Fibroblast of lung (primary cell): ENCODE measurements around the gene CRCP. TPM values are rescaled to one million over a fixed set of nuclear protein-coding genes. Genes with fewer than 3 reads are reported as not detected.
A peak's percentile ranks its signal among the peaks of the same experiment; 100 is the strongest.

Source experiments
- DNase-seq, 2 donors: peaks; one replicate each; pipeline versions ENCODE4 v3.0.0 to v3.0.0-alpha.2; 2010; ENCODE audit warnings: low read depth in 2 of 2
- H2AFZ ChIP-seq: 2 replicates; pipeline ENCODE4 v1.5.1; 2012; ENCODE audit warnings: low read length, control low read depth, inconsistent platforms
- H3K27ac ChIP-seq: 2 replicates; pipeline ENCODE4 v1.5.1; 2011; ENCODE audit warnings: low read length, control low read depth; ENCODE audit not compliant: insufficient read depth
- H3K27me3 ChIP-seq: 2 replicates; pipeline ENCODE4 v1.5.1; 2011; ENCODE audit warnings: mild to moderate bottlenecking, low read length; ENCODE audit not compliant: control insufficient read depth, insufficient read depth
- H3K36me3 ChIP-seq: 2 replicates; pipeline ENCODE4 v1.5.1; 2011; ENCODE audit warnings: low read length; ENCODE audit not compliant: control insufficient read depth, insufficient read depth
- H3K4me1 ChIP-seq: 2 replicates; pipeline ENCODE4 v1.5.1; 2011; ENCODE audit warnings: low read length; ENCODE audit not compliant: control insufficient read depth, insufficient read depth; ENCODE audit errors: extremely low read depth
- H3K4me2 ChIP-seq: 2 replicates; pipeline ENCODE4 v1.5.1; 2011; ENCODE audit warnings: low read length, control low read depth; ENCODE audit not compliant: insufficient read depth; ENCODE audit errors: extremely low read depth
- H3K4me3 ChIP-seq, 4 experiments: fragments of 200-600 bp in 1 of 4; sonication (generic) in 1 of 4; replicated peaks in 1 of 4; 2 replicates each; pipeline ENCODE4 v1.5.1; 2011 to 2016; ENCODE audit warnings: low read length in 4 of 4, low read depth in 3 of 4, mild to moderate bottlenecking in 3 of 4, control low read depth in 2 of 4, inconsistent platforms in 1 of 4, mixed read lengths in 1 of 4; ENCODE audit not compliant: insufficient read depth in 1 of 4; ENCODE audit errors: control extremely low read depth in 1 of 4
- H3K79me2 ChIP-seq: 2 replicates; pipeline ENCODE4 v1.5.1; 2012; ENCODE audit warnings: mild to moderate bottlenecking, low read length, inconsistent platforms; ENCODE audit not compliant: control insufficient read depth, insufficient read depth
- H3K9ac ChIP-seq: 2 replicates; pipeline ENCODE4 v1.5.1; 2011; ENCODE audit warnings: mild to moderate bottlenecking, low read length, control low read depth; ENCODE audit not compliant: insufficient read depth
- H3K9me3 ChIP-seq: 2 replicates; pipeline ENCODE4 v1.5.1; 2012; ENCODE audit warnings: low read depth, low read length; ENCODE audit not compliant: control insufficient read depth, insufficient read depth
- H4K20me1 ChIP-seq: 2 replicates; pipeline ENCODE4 v1.5.1; 2011; ENCODE audit warnings: low read length; ENCODE audit not compliant: control insufficient read depth, insufficient read depth; ENCODE audit errors: extremely low read depth
- EZH2 ChIP-seq: IDR thresholded peaks from 2 replicates; pipeline ENCODE4 v1.5.1; 2012; ENCODE audit warnings: low read length, control low read depth, mild to moderate bottlenecking; ENCODE audit errors: missing control alignments
- polyA plus RNA-seq, 2 donors: library from polyadenylated mRNA; depleted of rRNA in 1 of 2; stranded (reverse) in 1 of 2; unstranded in 1 of 2; fragments of >200 nt; gene quantifications; 2 replicates each; pipeline ENCODE4 v1.2.1, GENCODE V29; 2011 to 2012; ENCODE audit warnings: missing spikeins in 1 of 2
- total RNA-seq: library from RNA; depleted of rRNA; stranded (reverse); fragments of >200 nt; gene quantifications from 2 replicates; pipeline ENCODE4 v1.2.1, GENCODE V29; 2014
- TF ChIP-seq, protein P1 (sequence below), 2 donors: IDR thresholded peaks in 1 of 2; conservative IDR thresholded peaks in 1 of 2; 1 replicate in 1 of 2; 2 replicates in 1 of 2; pipeline ENCODE4 v1.5.1; 2011 to 2012; ENCODE audit warnings: low read length in 2 of 2, control low read depth in 1 of 2, inconsistent platforms in 1 of 2, low read depth in 1 of 2, mild to moderate bottlenecking in 1 of 2

CRCP gene
- total and polyA plus RNA-seq, 2 donors (not counting 1 experiment from before 2014, with no cell fraction given), result 34.9 to 38.3 TPM

DNA sequence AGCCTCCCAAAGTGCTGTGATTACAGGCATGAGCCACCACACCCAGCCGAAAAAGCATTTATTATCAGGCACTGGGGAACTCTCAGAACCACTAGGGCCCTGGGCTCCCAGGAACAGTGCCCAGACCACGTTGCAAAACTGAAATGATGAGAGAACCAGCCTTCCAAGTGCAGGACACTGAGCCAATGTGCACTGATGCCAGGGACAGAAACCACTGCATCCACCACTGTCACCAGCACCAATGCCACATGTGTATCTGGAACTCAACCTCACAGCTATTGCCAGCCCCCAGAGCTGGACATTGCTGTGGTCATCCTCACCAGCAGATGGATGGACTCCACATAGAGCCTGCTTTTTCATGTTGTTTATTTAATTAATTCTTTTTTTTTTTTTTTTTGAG is 62.3 kb downstream of the CRCP start:
- DNase-seq, result peak in 1 of 2 donors; percentile 16
- TF ChIP-seq, protein P1, sequence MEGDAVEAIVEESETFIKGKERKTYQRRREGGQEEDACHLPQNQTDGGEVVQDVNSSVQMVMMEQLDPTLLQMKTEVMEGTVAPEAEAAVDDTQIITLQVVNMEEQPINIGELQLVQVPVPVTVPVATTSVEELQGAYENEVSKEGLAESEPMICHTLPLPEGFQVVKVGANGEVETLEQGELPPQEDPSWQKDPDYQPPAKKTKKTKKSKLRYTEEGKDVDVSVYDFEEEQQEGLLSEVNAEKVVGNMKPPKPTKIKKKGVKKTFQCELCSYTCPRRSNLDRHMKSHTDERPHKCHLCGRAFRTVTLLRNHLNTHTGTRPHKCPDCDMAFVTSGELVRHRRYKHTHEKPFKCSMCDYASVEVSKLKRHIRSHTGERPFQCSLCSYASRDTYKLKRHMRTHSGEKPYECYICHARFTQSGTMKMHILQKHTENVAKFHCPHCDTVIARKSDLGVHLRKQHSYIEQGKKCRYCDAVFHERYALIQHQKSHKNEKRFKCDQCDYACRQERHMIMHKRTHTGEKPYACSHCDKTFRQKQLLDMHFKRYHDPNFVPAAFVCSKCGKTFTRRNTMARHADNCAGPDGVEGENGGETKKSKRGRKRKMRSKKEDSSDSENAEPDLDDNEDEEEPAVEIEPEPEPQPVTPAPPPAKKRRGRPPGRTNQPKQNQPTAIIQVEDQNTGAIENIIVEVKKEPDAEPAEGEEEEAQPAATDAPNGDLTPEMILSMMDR (conservative IDR thresholded peaks at IDR 0.05 in 1 of 2, IDR thresholded peaks at IDR 0.05 in 1 of 2; ENCODE audit: low read depth in 1 of 2, low read length in 2 of 2), result peak in 1 of 2 donors; percentile 2
- TF ChIP-seq EZH2, result no peak

DNA sequence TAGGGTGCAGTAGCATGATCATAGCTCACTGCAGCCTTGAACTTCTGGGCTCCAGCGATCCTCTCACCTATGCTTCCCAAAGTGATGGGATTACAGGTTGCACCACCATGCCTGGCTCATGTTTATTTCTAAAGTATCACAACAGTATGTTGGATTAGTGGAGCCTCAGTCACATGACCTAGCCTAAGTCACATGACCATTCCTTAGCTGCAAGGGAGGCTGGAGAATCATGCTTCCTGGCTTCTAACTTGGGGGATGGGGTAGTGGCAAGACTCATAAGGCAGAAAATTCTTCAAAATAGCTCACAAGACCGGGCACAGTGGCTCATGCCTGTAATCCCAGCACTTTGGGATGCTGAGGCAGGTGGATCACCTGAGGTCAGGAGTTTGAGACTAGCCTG is 63.6 kb downstream of the CRCP start:
- no peak overlapping the region for H3K27ac ChIP-seq
- TF ChIP-seq, protein P1 (conservative IDR thresholded peaks at IDR 0.05 in 1 of 2, IDR thresholded peaks at IDR 0.05 in 1 of 2; ENCODE audit: low read depth in 1 of 2, low read length in 2 of 2), result no peak
- TF ChIP-seq EZH2, result no peak
- no peak for DNase-seq
- no peaks in the 10 kb centered on the region for H3K9me3 ChIP-seq
- H3K4me2 ChIP-seq, result no peak overlapping the region
- no peaks in the 10 kb centered on the region for H3K27me3 ChIP-seq
- no peak overlapping the region for H3K4me3 ChIP-seq
- no peak overlapping the region for H2AFZ ChIP-seq
- no peak overlapping the region for H3K9ac ChIP-seq
- no peaks in the 10 kb centered on the region for H3K4me1 ChIP-seq
- no peaks in the 10 kb centered on the region for H4K20me1 ChIP-seq
- H3K79me2 ChIP-seq, result no peaks in the 10 kb centered on the region
- no peaks in the 10 kb centered on the region for H3K36me3 ChIP-seq

More for the DNA sequence above, 62.3 kb downstream of the CRCP start:
- Histone ChIP-seq H3K36me3 (no peaks in the 10 kb centered on the region), H3K4me1 (no peaks in the 10 kb centered on the region), H3K27me3 (no peaks in the 10 kb centered on the region), H4K20me1 (no peaks in the 10 kb centered on the region), H3K9ac (no peak overlapping the region), H3K27ac (no peak overlapping the region), H3K4me2 (no peak overlapping the region), H3K79me2 (no peaks in the 10 kb centered on the region), H2AFZ (no peak overlapping the region), H3K9me3 (no peaks in the 10 kb centered on the region), H3K4me3 (no peak overlapping the region)

DNA sequence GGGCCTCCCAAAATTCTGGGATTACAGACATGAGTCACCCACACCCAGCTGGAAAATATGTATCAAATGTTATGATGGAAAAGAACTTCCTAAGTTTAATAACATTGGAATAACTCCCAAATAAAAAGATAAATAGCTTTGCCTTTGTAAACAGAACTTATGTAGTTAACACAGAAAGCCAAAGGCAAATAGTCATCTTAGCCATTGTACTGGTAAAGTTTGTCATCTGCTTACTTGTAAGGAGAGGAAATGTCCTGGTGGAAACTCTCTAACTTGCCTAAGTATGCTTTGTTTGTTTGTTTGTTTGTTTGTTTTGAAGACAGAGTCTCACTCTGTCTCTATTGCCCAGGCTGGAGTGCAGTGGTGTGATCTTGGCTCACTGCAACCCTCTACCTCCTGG is 66.7 kb downstream of the CRCP start:
- peaks cover 3% of the 10 kb centered on the region for H3K4me1 ChIP-seq
- peak in 1 of 2 donors; percentile 56 for DNase-seq
- H2AFZ ChIP-seq, result no peak overlapping the region
- no peaks in the 10 kb centered on the region for H3K9me3 ChIP-seq
- H3K9ac ChIP-seq, result no peak overlapping the region
- no peak overlapping the region for H3K27ac ChIP-seq
- no peaks in the 10 kb centered on the region for H3K36me3 ChIP-seq
- H4K20me1 ChIP-seq, result no peaks in the 10 kb centered on the region
- no peaks in the 10 kb centered on the region for H3K79me2 ChIP-seq
- TF ChIP-seq EZH2, result no peak
- TF ChIP-seq, protein P1 (conservative IDR thresholded peaks at IDR 0.05 in 1 of 2, IDR thresholded peaks at IDR 0.05 in 1 of 2; ENCODE audit: low read depth in 1 of 2, low read length in 2 of 2), result no peak
- no peaks in the 10 kb centered on the region for H3K27me3 ChIP-seq
- no peak overlapping the region for H3K4me3 ChIP-seq
- H3K4me2 ChIP-seq, result no peak overlapping the region
